GM13977 (cell line): ENCODE results near the gene USP4.

Experiments used
- DNase-seq: peaks from one replicate; pipeline ENCODE4 v3.0.0; 2012; ENCODE audit warnings: low spot score
- in situ Hi-C: fragments of 300-500 bp; cut with MboI; formaldehyde crosslinking; loops from one replicate; pipeline ENCODE4 v1.12.0; 2022; ENCODE audit warnings: low sequenced_read_pairs, low pct_unique_long_range_greater_than_20kb, mixed read lengths, inconsistent platforms; ENCODE audit not compliant: unreplicated experiment
- TF ChIP-seq, protein P1 (sequence below): IDR thresholded peaks from 2 replicates; pipeline ENCODE4 v1.5.1; 2012; ENCODE audit warnings: mild to moderate bottlenecking, control low read depth; ENCODE audit not compliant: insufficient read depth; ENCODE audit errors: extremely low read depth, missing control alignments

Gene USP4

DNA sequence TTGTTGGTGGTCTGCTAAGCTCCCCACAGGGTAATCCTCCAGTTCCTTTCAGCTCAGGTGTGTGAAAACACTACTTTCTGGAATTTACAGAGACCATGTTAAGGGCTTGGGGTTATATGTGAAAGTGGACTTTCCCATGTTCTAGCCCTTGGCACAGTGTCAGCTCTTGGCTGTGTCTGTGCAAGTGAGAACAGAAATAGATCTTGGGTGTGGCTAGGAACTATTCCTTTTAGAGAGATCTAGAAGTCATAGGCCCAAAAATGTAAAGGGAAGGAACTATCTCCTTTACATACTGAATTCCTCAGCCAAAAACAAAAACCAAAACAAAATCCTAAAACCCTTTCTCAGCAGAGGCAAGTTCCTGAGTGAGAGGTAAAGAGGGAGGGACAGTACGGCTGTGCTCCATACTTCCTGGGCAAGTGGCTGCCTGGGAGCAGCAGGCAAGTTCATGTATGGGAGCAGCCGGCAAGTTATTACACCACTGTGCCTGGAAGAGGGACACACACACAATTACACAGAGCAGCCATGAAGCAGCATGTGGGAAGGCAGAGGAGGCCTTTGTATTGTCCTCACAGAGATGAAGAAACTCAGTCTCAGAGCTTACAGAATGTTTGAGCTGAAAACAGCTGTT, 43.0 kb downstream of the USP4 start:
- in situ Hi-C loops: no loop called here
- DNase-seq: no peak
- TF ChIP-seq, protein P1, sequence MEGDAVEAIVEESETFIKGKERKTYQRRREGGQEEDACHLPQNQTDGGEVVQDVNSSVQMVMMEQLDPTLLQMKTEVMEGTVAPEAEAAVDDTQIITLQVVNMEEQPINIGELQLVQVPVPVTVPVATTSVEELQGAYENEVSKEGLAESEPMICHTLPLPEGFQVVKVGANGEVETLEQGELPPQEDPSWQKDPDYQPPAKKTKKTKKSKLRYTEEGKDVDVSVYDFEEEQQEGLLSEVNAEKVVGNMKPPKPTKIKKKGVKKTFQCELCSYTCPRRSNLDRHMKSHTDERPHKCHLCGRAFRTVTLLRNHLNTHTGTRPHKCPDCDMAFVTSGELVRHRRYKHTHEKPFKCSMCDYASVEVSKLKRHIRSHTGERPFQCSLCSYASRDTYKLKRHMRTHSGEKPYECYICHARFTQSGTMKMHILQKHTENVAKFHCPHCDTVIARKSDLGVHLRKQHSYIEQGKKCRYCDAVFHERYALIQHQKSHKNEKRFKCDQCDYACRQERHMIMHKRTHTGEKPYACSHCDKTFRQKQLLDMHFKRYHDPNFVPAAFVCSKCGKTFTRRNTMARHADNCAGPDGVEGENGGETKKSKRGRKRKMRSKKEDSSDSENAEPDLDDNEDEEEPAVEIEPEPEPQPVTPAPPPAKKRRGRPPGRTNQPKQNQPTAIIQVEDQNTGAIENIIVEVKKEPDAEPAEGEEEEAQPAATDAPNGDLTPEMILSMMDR: no peak

DNA sequence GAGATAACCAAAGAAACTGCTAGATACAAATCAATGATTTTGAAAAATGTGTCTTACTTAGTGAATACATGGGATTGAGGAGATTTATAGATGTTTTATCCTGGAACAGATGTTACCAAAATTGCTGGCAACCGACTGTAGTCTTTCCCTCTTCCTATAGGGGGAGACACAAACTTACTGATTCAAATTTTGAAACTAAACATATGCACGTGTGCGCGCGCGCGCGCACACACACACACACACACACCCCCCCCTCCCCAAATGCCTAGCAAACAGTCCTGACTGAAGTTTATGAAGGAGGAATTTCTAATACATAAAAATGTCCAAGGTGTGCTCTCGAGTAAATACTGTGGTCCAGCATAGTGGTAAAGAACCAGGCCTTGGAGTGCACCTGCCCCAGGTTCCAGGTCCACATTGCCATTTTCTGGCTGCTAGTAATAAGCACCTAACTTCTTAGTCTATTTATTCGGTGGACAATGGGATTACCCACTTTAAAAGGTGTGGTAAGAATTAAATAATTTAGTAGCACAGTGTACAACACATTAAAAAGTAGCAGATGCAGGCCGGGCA, 44.3 kb downstream of the USP4 start:
- TF ChIP-seq, protein P1: peak; percentile 55
- DNase-seq: no peak
- in situ Hi-C loops: no loop called here

DNA sequence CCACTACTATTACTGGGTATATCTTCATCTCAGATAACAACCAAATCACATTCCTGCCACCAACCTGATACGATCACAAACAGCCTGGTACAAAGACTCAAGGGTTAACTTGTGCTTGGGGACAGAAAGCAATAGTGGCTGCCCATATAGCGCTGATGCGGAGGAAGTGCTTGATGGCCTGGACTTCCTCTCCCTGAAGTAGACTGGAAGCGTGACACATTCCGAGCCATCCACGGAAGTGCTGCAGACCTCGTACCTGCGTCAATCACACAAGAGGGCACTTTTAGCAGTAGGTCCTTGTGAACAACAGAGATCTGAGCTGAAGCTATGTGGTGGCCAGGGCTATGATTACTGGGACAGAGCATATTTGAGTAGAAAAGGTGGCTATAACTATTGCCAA, 45.5 kb downstream of the USP4 start:
- in situ Hi-C loops: no loop called here
- TF ChIP-seq, protein P1: no peak

DNA sequence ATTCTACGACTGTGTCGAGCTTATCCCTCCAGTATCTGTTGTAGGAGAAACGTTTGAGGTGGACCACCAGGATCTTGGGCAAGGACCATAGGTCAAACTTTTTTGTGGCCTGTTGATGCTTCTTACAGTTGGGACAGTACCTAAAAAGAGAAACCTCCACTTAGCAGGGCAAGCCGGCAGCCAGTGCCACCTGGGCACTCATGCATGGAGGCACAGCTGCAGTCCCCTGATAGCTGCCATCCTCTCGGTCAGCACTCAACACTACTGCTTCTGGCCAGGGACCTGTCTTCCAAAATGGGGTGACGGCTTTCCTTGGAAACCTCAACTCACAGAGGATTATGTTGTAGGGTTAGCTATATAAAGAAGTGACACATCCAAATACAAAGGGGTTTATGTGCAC, 55.9 kb downstream of the USP4 start:
- in situ Hi-C loops: no loop called here
- TF ChIP-seq, protein P1: no peak
- no peak for DNase-seq

More for the DNA sequence above, 45.5 kb downstream of the USP4 start:
- no peak for DNase-seq

DNA sequence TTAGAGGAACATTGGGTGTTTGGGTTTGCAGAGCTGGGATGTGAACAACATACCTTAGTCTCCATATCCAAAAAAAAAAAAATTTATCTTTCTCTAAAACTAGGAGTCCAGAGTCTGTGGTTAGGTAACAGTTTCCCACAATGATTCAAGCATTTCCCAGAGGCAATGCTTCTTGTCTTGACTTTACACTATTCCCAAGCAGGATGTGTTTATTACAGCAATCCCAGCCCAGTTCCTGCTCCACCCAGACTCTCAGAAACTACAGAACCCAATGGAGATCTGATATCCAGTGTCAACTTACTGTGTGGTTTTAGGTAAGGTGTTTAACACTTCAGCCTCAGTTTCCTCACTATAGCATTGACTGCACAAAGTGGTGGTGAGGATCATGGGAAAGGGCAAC, 60.5 kb downstream of the USP4 start:
- no peak for DNase-seq
- in situ Hi-C loops: no loop called here
- TF ChIP-seq, protein P1: no peak

DNA sequence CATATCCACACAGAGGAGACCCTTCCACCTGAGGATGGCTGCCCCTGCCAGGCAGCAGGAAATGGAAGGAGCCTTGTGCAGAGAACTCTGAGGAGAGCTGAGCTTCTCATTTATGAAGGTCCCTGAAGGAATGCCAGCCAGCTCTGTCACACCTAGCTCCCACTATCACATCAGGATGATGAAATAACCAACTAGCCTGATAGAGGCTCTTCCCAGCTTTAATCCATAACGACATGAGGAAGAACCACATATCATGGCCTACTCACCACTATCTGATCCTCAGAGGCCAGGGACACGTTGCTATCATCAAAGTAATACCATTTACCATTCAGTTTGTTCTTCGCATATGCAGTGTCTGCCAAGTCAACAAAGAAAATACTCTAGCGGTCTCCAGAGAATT, 61.3 kb downstream of the USP4 start:
- in situ Hi-C loops: no loop called here
- TF ChIP-seq, protein P1: no peak
- DNase-seq: no peak
